Measurements from ENCODE around the gene CBARP.

CBARP gene

GRCh38 chr19:1265615-1266128, 27.9 kb upstream of the CBARP start:
- no peak for DNase-seq (ENCODE audit: low read depth in 2 of 2)

DNA sequence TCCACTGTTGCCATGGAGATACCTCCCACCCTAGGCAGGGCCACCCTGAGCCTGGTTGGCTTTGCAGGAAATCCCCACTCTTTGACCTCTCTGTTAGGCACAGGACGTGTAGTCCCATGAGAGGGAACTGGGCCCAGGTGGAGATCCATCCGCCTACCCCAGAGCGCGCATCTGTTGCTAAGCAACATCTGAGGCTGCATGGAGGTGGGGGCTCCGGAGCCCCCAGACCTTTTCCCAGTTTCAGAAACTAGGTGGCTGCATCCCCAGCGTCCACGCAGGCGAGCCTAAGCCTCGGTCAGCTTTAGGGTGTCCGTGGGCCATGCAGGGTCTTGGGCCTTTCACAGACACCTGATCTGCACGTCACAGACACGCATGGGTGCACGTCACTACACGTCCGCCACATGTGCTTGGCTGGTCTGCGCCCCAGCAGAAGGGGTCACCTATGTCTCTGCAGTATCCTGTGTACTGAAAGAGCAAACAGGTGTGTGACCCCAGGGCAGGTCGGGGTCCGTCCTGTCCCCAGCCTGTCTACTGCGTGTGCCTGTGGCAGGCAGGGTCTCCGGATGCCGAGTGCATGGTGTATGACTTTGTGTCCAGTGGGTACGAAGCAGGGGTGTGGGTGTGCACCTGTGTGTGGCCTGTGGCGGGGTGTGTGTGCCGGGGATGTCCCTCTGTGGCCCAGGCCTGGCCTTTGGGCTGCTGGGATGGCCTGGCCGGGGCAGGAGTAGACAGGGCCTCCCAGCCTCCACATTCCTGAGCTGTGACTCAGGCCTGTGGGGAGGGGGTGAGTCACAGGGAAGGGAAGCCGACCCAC, 27.2 kb upstream of the CBARP start:
- no peak for DNase-seq (ENCODE audit: low read depth in 2 of 2)

GRCh38 chr19:1263188-1263587, 25.4 kb upstream of the CBARP start:
- DNase-seq (ENCODE audit: low read depth in 2 of 2) = no peak

GRCh38 chr19:1262623-1263123, 24.9 kb upstream of the CBARP start:
- DNase-seq (ENCODE audit: low read depth in 2 of 2) = no peak

DNA sequence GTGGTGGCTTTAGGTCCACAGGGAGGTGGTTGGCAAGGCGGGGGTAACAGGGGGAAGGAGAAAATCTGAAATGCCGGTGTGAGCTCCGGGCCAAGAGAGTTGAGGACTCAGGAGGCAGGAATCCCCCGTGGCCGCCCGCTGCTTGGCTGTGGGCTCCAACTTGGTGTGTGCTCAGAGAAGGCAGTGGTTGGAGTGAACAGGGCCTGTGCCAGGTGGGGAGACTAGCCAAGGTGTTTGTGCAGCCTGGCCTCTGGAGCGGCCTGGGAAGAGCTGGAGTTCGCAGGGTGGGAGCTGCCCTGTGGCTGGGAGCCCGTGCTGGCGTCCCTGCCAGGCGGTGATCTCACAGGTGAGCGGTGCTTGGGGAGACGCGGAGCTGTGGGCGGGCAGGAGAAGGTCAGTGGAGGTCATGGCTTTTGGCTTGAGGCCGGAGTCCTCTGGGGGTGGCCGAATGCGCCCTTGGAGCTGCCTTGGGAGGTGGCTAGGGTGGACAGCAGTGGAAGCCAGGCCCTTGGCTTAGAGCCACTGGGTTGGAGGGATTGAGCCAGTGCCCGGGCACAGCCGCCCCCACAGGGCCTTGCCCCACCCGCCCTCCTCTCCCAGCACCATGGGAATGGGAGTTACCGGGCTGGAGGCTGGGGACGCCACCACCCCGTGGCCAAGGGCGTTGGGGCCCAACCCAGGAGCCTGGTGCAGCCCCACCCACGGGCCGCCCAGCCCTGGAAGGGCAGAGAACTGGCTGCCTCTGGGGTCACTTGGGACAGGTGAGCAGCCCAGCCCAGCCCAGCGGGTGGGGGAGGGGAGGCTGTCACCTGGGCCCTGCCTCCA, 24.2 kb upstream of the CBARP start:
- no peak for DNase-seq (ENCODE audit: low read depth in 2 of 2)

- DNase-seq (ENCODE audit: low read depth in 2 of 2) = no peak
Measured at GRCh38 chr19:1261538-1261797, 23.7 kb upstream of the CBARP start.

DNA sequence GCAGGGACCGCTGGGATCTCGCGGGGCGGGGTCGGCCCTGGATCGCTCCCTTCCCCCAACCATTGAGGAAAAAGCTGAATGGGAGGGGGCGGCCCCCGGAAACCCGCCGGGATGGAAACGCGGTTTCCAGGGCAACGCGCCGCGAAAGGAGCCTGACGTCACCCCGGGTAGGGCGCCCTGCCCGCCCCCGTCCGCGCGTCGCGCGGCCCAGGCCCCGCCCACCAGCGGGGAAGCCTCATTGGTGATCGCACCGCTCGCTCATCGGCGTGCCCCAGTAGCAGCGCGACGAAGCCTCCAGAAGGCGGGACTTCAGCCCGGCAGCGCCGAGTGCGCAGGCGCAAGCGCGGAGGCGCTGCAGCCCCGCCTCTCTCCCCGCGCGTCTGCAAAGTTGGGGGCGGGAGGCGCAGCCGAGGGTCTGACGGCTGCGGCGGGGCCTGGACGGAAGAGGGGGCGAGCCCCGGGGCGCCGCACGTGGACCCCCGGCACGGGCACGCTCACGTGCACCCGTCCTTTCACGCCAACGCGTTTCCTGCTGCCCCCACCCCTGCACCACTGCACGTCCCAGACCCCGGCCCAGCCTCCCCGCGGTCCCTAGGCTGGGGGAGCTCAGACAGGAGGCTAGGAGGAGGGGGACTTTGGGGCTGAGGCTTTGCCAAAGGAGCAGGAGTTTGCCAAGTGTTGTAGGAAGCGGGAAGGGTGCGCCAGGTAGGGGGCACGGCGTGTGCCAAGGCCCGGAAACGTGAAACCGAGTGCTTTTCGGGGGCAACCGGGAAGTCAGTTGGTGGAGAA, 23.1 kb upstream of the CBARP start:
- DNase-seq (ENCODE audit: low read depth in 2 of 2) = peak; percentile 95 to 96

GRCh38 chr19:1259876-1260748, 22.3 kb upstream of the CBARP start:
- DNase-seq (ENCODE audit: low read depth in 2 of 2) = no peak

- DNase-seq (ENCODE audit: low read depth in 2 of 2) = no peak
Measured at GRCh38 chr19:1259206-1259875, 21.5 kb upstream of the CBARP start.

DNA sequence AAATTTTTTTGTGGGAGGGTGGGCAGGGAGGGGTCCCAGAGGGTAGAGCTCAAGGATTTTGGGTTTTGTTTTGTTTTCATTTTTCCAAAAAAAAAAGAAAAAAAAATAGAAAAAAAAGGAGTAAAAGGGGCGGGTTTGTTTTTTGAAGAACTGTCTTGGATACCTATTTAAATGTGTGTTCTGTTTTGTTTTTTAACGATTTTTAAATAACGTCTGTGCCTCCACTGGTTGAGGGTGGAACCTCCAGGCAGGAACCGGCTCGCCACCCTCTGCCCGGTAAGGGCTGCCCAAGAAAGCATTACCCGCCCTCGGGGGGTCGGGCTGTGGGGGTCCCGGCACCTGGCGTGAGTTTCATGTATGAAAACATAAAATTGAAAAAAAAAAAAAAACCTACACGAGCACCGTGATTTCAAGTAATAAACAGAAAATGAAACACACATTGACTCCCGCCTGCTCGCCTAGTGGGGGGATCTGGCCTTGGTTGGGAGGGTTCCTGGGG, 21.0 kb upstream of the CBARP start:
- DNase-seq (ENCODE audit: low read depth in 2 of 2) = no peak

DNA sequence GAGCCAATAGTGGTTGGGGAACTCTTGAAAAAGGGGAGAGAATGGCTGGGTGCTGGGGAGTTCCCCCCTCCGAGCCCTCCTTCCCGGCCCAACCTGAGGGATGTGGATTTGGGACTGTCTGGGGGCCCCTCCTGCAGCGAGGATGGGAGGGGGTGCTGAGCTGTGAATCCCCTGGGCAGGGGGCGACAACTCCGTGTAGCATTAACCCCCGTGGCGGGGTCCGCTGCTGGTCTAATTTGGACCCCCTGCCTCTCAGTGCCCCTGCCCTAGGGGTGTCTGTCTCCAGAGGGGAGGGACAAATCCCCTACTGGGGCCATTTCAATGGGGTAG, 20.3 kb upstream of the CBARP start:
- no peak for DNase-seq (ENCODE audit: low read depth in 2 of 2)

DNA sequence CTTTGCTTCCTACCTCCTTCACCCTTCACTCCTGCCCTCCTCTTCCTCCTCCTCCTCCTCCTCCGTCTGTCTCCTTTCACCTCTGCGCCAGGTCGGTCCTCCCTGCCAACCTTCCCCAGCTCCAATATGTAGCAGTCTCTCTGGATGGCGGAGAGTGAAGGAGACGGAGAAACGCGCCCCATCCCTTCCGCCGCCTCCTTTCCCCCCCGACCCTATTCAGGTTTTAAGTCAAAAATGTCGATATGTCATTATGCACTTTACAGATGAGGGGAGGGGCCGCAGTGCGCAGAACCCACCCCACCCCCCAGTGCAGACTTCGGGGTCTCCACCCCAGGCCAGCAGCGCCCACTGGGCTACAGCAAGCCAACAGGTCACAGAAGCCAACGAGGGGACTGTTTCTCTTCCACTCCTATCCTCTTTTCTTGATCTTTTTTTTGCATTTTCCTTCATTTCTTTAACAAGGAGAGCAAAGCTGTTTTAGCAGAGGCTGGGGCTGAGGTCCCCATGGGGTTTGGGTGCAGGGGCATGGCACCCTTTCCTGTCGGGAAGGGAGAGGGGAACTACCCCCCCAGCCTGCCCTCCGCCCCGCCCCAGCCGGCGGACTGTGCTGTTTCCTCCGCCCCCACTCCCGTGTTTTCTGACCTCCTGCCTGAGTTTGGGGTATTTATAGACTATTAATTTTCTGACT, 19.8 kb upstream of the CBARP start:
- no peak for DNase-seq (ENCODE audit: low read depth in 2 of 2)

GRCh38 chr19:1256646-1257474, 19.1 kb upstream of the CBARP start:
- DNase-seq (ENCODE audit: low read depth in 2 of 2) = no peak

- no peak for DNase-seq (ENCODE audit: low read depth in 2 of 2)
Measured at GRCh38 chr19:1255186-1256161, 17.7 kb upstream of the CBARP start.

- DNase-seq (ENCODE audit: low read depth in 2 of 2) = no peak
Measured at GRCh38 chr19:1254530-1255185, 16.9 kb upstream of the CBARP start.

- no peak for DNase-seq (ENCODE audit: low read depth in 2 of 2)
Measured at GRCh38 chr19:1254081-1254527, 16.3 kb upstream of the CBARP start.

GRCh38 chr19:1253514-1254080, 15.8 kb upstream of the CBARP start:
- DNase-seq (ENCODE audit: low read depth in 2 of 2) = no peak

All from stimulated activated CD8-positive, alpha-beta memory T cell treated with anti-CD3 and anti-CD28 coated beads, Interleukin-2, amount 100 ng/mL, for 1 hour (primary cell).